Calu3 (cell line): ENCODE results near the gene GLOD4. TPM values are rescaled to one million over a fixed set of nuclear protein-coding genes. Genes with fewer than 3 reads are reported as not detected.

ENCODE experiments used
- BruUV-seq: library from RNA; stranded (reverse); fragments of 400-500 nt; replicated peaks from 2 replicates; lab custom pipeline; 2021; lab: Mats Ljungman, UMichigan
- CTCF ChIA-PET: fragments of 300-600 bp; sonication (Branson Sonifier 250); formaldehyde crosslinking; loops from one replicate; lab custom pipeline; 2022; ENCODE audit warnings: antibody characterized with exemption; lab: Charles Lee
- DNase-seq: peaks from one replicate; pipeline ENCODE4 v3.0.0; 2022
- H3K27ac Mint-ChIP-seq: one replicate; pipeline ENCODE4 v1.8.0; 2022; ENCODE audit warnings: mixed read lengths; ENCODE audit not compliant: unreplicated experiment
- H3K27me3 Mint-ChIP-seq: one replicate; pipeline ENCODE4 v1.8.0; 2022; ENCODE audit warnings: mixed read lengths; ENCODE audit not compliant: unreplicated experiment
- H3K36me3 Mint-ChIP-seq: one replicate; pipeline ENCODE4 v1.8.0; 2022; ENCODE audit warnings: mild to moderate bottlenecking, moderate library complexity, mixed read lengths; ENCODE audit not compliant: insufficient read depth, unreplicated experiment
- H3K4me1 Mint-ChIP-seq: one replicate; pipeline ENCODE4 v1.8.0; 2022; ENCODE audit warnings: mild to moderate bottlenecking, low read depth, mixed read lengths; ENCODE audit not compliant: unreplicated experiment
- H3K4me3 Mint-ChIP-seq: one replicate; pipeline ENCODE4 v1.8.0; 2022; ENCODE audit warnings: mild to moderate bottlenecking, low read depth, moderate library complexity, mixed read lengths; ENCODE audit not compliant: unreplicated experiment
- H3K9me3 Mint-ChIP-seq: one replicate; pipeline ENCODE4 v1.8.0; 2022; ENCODE audit warnings: low read depth, mixed read lengths; ENCODE audit not compliant: unreplicated experiment
- intact Hi-C: fragments of 100-400 bp; cut with micrococcal nuclease; formaldehyde crosslinking; loops from one replicate; pipeline ENCODE4 v1.10.0; 2022; ENCODE audit not compliant: unreplicated experiment
- total RNA-seq: library from RNA; stranded (reverse); gene quantifications from 2 replicates; pipeline ENCODE4 v1.2.3, GENCODE V29; 2022
- TF ChIP-seq, protein P1 (sequence below): fragments of 200-600 bp; IDR thresholded peaks from one replicate; pipeline ENCODE4 v1.8.0; 2022; ENCODE audit warnings: antibody characterized with exemption; ENCODE audit not compliant: unreplicated experiment

GLOD4 gene
- total RNA-seq, 1 experiment from 2014 or later: 56.9 TPM

DNA sequence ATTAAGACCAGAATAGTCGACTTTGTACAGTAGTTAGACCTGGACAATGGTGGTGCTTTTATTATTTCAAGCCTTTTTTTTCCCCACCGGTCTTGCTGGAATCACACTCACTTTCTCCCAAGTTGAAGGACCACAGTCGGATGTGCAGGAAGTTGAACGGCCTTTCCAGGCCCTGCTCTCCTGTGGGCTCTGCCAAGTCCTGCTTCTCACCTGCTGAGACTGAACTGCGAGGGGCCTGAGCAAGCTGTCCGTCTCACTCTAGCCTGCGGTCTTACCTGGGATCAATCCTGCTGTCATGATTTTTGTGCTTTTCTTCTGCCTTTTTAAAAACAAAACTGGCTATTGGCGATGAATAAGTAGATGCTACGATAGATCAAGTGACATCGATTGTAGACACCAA lies 48.3 kb downstream of the GLOD4 start:
- TF ChIP-seq, protein P1, sequence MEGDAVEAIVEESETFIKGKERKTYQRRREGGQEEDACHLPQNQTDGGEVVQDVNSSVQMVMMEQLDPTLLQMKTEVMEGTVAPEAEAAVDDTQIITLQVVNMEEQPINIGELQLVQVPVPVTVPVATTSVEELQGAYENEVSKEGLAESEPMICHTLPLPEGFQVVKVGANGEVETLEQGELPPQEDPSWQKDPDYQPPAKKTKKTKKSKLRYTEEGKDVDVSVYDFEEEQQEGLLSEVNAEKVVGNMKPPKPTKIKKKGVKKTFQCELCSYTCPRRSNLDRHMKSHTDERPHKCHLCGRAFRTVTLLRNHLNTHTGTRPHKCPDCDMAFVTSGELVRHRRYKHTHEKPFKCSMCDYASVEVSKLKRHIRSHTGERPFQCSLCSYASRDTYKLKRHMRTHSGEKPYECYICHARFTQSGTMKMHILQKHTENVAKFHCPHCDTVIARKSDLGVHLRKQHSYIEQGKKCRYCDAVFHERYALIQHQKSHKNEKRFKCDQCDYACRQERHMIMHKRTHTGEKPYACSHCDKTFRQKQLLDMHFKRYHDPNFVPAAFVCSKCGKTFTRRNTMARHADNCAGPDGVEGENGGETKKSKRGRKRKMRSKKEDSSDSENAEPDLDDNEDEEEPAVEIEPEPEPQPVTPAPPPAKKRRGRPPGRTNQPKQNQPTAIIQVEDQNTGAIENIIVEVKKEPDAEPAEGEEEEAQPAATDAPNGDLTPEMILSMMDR: no peak

DNA sequence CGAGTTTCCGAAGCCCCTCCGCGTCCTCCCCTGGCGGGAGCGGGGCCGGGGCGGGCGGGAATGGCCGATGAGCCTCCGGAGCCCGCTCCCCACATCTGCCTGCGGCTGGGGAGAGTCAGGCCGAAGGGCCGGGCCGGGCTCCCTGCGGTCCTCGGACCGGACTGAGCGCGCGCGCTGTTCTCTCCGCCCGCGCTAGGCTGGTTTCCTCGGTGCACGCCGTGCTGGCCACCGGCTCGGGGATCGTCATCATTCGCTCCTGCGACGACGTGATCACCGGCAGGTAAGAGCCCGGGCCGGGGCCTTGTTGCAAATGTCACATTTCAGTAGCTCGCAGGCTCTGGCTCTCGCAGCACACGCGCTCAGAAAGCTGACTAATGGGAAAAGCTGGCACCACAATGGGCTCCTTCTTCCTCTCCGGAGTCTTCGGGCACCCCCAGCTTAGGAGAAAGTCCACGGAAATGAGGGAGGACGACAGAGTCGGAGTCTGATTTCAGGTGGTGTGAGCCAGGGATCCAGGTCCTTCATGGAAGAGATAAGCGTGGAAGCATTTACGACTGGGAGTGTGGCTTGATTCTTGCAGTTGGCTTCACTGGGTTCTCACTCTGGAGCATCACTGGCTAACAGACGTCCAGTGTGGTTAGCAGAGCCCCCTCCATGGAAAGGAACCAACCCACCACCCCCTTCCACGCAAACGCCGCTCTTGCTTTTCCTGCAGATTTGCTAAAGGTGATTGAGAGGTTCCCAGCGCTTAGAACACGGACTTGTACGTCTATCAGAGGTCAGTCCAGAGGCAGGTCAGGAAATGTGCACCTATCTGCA lies 49.0 kb downstream of the GLOD4 start:
- Mint-ChIP-seq H3K9me3 (no peaks in the 10 kb centered on the region), H3K4me1 (peaks cover 5% of the 10 kb centered on the region), H3K4me3 (peak overlapping the region; percentile 83), H3K27me3 (no peaks in the 10 kb centered on the region), H3K27ac (peak overlapping the region; percentile 79), H3K36me3 (peaks cover 34% of the 10 kb centered on the region)
- TF ChIP-seq, protein P1: no peak
- no TSS peak for BruUV-seq
- intact Hi-C loops: no loop called here
- CTCF ChIA-PET: interaction anchor here (0.7 kb wide), 1 partner anchor 9 kb away, joined by 3 read pairs; no protein-coding TSS in a partner anchor
- peak; percentile 32 for DNase-seq

More for the DNA sequence above, 48.3 kb downstream of the GLOD4 start:
- Mint-ChIP-seq H3K36me3 (peaks cover 40% of the 10 kb centered on the region), H3K4me3 (peak overlapping the region; percentile 83), H3K4me1 (no peaks in the 10 kb centered on the region), H3K9me3 (no peaks in the 10 kb centered on the region), H3K27me3 (no peaks in the 10 kb centered on the region), H3K27ac (peak overlapping the region; percentile 79)
- intact Hi-C loops: no loop called here
- BruUV-seq: TSS peak; percentile 57
- CTCF ChIA-PET: interaction anchor here (0.7 kb wide), 1 partner anchor 10 kb away, joined by 3 read pairs; no protein-coding TSS in a partner anchor
- DNase-seq: no peak

DNA sequence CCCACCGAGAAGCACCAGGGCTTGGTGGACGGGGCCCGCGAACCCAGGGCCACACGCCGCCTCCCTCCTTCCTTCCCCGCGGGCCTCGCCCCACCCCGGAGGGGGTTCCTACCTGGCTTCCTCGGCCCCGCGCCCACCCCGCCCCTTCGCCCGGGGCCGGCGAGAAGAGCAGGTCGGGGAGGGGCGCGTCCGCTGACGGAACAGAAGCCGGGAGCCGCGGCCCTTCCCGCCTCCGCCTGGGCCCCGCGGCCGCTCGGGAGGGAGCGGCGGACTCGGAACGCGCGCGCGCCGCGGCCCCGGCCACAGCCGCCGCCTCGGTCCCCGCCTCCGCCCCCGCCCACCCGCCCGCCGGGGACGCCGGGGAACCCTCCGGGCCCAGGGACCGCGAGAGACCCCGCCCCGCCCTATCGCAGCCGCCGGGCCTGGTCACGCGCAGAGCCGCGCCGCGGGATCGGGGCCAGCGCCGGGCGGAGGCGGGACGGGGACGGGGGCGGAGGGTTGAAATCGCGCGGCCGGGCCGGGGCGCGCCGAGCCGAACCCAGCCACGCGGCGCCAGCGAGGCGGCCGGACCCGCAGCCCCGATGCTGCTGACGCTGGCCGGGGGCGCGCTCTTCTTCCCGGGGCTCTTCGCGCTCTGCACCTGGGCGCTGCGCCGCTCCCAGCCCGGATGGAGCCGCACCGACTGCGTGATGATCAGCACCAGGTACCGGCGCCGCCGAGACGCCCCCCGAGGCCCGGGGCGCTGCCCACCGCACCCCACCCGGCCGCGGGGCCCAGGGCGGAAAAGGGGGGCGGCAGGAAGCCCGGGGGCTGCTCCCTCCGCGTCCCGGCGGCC lies 49.8 kb downstream of the GLOD4 start, which contains the start of gene TLCD3A:
TLCD3A (plus strand) TSS at position 530 of the 835 bp plus-strand sequence; CDS start at position 582, 52 bp downstream.
- intact Hi-C loops: no loop called here
- CTCF ChIA-PET: no interaction called here

DNA sequence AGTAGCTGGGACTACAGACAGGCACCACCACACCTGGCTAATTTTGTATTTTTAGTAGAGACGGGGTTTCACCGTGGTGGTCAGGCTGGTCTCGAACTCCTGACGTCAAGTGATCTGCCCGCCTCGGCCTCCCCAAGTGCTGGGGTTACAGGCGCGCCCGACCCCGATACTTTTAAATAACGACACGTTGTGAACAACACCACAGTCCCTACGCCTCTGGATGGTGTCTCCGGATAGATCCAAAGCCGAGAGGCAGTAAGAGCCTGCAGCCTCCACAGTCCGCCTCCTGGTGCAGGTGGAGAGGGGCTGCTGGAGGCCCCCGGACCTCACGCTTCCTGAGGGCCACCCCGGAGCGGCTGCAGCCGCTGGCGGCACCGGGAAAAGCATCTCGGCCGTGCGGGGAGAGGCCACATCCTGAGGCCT lies 50.4 kb downstream of the GLOD4 start:
- CTCF ChIA-PET: interaction anchor here (0.6 kb wide), 1 partner anchor 267 kb away, joined by 6 read pairs; no protein-coding TSS in a partner anchor
- peaks cover 33% of the 10 kb centered on the region for H3K36me3 Mint-ChIP-seq
- intact Hi-C loops: no loop called here
- no peaks in the 10 kb centered on the region for H3K27me3 Mint-ChIP-seq
- BruUV-seq: no TSS peak
- DNase-seq: no peak
- H3K9me3 Mint-ChIP-seq: no peaks in the 10 kb centered on the region
- peak overlapping the region; percentile 74 for H3K4me3 Mint-ChIP-seq
- peaks cover 10% of the 10 kb centered on the region for H3K4me1 Mint-ChIP-seq
- no peak overlapping the region for H3K27ac Mint-ChIP-seq
- TF ChIP-seq, protein P1: no peak

More for the DNA sequence above, 49.8 kb downstream of the GLOD4 start, which contains the start of gene TLCD3A:
- TF ChIP-seq, protein P1: no peak
- Mint-ChIP-seq H3K4me3 (peak within 1 kb of the TSS; percentile 83), H3K4me1 (peaks cover 5% of the 10 kb centered on the region), H3K27me3 (no peaks in the 10 kb centered on the region), H3K9me3 (no peaks in the 10 kb centered on the region), H3K27ac (peak within 1 kb of the TSS; percentile 79), H3K36me3 (peaks cover 31% of the 10 kb centered on the region)
- BruUV-seq: no TSS peak
- DNase-seq: peak; percentile 79
